Renal pelvis (tissue), 4 donors: ENCODE measurements around the gene SEC24A. TPM values are rescaled to one million over a fixed set of nuclear protein-coding genes. Genes with fewer than 3 reads are reported as not detected.
"Not testable (repeated sequence)": the region's sequence is repeated elsewhere in the genome, so short reads cannot be mapped to it uniquely, and the experiment has no call there.

Source experiments
- DNase-seq: peaks from one replicate; pipeline ENCODE4 v3.0.0-alpha.2; 2013
- polyA plus RNA-seq, 3 donors: library from polyadenylated mRNA; unstranded; fragments of 120-200 nt; gene quantifications; one replicate each; pipeline ENCODE4 v1.2.1, GENCODE V29; 2013; ENCODE audit not compliant: insufficient read length in 3 of 3

Gene SEC24A
- polyA plus RNA-seq, 3 donors: 19.4 to 21.8 (median 21.2) TPM

DNA sequence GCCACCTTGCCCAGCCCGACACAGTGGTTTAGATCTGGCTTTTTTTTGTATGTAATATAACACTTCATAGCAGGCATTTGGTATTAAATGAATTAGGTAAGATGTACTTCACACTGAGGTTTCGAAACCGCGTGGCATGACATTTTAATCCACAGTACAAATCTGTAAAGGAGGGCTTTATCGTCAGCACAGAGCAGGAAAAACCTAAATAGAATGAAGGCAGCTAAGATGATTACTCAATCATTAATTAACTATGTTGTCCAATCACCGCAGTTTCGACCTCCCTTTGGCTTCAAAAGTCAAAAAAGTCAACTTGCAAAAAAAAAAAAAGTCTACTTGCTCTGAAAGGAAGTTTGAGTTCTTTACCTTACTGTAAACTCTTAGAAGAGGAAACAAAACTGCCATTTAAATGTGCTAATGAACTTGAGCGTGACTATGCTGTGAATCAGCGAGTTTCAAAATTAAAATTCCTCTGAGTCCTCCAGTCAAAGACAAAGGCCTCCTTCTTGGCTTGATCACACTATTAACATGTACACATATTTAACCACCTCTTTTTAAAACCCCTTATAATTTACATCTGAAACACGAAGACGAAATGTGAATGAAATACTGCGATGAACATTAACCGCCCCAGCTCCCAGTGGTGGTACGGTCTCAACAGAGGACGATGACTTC, 698 bp upstream of the SEC24A start:
- DNase-seq: no peak

DNA sequence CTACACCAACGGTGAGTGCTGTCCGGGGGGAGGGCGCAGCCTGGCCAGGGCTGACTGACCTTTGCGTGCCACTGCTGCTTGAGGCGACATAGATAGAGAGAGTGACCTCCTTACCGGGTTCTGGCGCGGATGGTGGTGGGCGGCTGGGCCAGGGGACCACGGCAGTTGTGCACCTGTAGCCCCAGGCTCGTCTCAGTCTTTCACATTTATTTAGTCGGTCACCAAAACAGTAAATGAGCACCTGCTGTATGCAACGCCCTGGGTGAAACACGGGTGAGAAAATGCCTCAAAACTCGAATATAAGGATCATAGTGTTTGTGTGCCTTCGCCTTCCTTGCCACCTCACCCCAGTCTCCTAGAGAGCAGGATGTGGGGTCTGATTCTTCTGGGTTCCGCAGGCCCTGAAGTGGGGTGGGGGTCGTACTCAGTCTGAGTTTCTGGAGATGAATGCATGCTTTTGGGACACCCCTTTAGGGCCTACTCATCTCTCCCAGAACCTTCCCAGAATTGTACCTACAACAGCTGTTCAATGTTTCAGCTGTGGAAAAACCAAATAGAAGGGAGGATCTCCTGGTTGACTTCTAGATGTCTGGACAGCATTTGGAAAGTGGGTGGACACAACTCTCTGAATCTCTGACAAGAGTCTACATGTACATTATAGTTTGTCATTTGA, 714 bp downstream of the SEC24A start:
- no peak for DNase-seq

DNA sequence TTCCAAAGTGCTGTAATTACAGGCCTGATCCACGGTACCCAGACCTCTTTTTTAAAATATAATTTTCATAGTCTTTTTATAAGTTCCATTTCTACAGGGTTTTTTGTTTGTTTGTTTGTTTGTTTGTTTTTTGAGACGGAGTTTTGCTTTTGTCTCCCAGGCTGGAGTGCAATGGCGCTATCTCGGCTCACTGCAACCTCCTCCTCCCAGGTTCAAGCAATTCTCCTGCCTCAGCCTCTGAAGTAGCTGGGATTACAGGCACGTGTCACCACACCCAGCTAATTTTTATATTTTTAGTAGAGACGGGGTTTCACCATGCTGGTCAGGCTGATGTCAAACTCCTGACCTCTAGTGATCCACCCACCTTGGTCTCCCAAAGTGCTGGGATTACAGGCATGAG, 2.1 kb downstream of the SEC24A start:
- DNase-seq: not testable (repeated sequence)

DNA sequence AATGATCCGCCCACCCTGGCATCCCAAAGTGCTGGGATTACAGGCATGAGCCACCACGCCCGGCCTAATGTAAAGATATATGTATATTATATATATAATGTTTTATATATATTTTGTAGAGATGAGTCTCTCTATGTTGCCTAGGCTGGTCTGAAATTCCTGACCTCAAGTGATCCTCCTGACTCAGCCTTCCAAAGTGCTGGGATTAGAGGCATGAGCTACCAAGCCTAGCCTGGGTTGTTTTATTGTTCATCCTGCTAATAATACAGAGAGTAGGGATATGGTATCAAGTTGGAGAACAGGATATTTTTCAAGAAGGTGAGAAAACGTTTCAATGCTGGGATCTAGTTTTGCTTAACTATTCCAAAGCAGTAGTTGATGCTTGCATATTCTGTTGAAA, 2.9 kb downstream of the SEC24A start:
- no peak for DNase-seq

DNA sequence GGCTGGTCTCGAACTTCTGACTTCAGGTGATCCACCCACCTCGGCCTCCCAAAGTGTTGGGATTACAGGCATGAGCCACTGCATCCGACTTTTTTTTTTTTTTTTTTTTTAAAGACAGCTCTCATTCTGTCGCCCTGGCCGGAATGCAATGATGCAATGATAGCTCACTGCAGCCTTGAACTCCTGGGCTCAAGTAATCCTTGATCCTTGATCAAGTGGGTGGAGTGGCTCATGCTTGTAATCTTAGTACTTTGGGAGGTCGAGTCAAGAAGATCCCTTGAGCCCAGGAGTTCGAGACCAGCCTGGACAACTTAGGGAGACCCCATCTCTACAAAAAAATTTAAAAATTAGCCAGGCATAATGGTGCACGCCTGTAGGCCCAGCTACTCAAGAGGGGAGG, 8.1 kb downstream of the SEC24A start:
- DNase-seq: no peak

DNA sequence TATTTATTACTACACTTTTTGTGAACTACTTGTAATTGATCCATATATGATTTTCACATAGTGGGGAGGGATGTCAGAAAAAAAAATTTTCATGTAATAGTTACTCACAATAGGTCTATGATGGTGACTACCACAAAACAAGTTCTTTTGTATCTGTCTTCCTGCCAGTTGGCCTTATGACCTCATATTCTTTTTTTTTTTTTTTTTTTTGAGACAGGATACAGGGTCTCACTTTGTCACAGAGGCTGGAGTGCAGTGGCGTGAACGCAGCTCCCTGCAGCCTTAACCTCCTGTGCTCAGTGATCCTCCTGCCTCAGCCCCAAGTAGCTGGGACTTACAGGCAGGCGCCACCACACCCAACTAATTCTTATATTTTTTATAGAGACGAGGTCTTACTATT, 10.9 kb downstream of the SEC24A start:
- no peak for DNase-seq

- DNase-seq: no peak
Observed at GRCh38 chr5:134659922-134660321, 11.3 kb downstream of the SEC24A start.

GRCh38 chr5:134662971-134663370, 14.4 kb downstream of the SEC24A start:
- no peak for DNase-seq

DNA sequence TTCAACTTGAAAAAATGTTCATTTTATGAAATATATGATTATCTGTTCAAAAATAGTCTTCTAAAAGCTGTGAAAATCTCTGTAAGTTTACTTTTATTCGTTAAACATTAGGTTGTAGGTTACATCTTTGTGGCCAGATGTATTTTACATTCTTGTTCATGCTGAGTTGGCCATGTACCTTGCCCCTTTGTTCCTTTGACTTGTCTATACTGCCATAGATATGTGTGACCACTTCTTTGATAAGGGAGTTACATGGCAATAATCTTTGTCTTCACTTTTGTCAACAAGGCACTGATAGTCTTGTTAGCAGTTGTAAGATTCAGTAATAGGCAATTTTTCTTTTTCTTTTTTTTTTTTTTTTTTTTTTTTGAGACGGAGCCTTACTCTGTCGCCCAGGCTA, 15.9 kb downstream of the SEC24A start:
- DNase-seq: no peak

DNA sequence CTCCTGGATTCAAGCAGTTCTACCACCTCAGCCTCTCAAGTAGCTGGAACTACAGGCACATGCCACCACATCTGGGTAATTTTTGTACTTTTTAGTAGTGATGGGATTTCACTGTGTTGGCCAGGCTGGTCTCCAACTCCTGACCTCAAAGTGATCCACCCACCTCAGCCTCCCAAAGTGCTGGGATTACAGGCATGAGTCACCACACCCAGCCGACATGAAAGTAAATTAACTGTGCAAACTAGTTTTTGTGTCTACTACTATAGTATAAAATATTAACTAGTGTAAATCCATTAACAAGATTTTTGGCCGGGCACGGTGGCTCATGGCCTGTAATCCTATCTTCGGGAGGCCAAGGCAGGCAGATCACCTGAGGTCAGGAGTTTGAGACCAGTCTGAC, 25.0 kb downstream of the SEC24A start:
- not testable (repeated sequence) for DNase-seq

GRCh38 chr5:134677357-134677756, 28.8 kb downstream of the SEC24A start:
- DNase-seq: not testable (repeated sequence)

GRCh38 chr5:134690144-134690543, 41.6 kb downstream of the SEC24A start:
- DNase-seq: not testable (repeated sequence)

GRCh38 chr5:134692722-134693121, 44.1 kb downstream of the SEC24A start:
- DNase-seq: no peak

- no peak for DNase-seq
Observed at GRCh38 chr5:134708301-134708700, 59.7 kb downstream of the SEC24A start.

GRCh38 chr5:134714120-134714519, 65.5 kb downstream of the SEC24A start:
- DNase-seq: no peak

DNA sequence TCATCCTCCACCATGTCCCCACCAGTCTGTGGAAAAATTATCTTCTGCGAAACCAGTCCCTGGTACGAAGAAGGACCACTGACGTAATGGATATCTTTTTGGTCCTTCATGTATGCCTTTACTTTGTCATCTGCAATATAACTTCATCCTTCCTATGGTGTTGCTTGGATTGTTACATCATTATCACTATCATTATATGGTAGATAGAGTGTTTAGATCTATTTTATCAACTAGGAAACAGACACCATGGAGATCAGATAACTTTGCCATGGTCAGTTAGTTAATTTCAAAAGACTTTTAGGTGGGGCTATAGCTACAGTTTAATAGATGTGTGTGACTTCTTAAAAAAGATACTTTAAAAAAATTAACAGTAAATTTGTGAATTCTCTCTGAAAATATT, 66.0 kb downstream of the SEC24A start:
- DNase-seq: no peak

DNA sequence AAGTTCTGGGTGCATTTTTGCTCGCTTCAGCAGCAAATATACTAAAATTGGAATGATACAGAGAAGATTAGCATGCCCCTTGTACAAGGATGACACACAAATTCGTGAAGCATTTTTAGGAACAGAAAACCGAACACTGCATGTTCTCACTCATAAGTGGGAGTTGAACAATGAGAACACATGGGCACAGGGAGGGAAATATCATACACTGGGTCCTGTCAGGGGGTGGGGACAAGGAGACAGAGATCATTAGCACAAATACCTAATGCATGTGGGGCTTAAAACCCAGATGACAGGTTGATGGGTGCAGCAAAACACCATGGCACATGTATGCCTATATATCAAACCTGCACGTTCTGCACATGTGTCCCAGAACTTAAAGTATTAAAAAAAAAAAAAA, 66.9 kb downstream of the SEC24A start:
- DNase-seq: not testable (repeated sequence)

DNA sequence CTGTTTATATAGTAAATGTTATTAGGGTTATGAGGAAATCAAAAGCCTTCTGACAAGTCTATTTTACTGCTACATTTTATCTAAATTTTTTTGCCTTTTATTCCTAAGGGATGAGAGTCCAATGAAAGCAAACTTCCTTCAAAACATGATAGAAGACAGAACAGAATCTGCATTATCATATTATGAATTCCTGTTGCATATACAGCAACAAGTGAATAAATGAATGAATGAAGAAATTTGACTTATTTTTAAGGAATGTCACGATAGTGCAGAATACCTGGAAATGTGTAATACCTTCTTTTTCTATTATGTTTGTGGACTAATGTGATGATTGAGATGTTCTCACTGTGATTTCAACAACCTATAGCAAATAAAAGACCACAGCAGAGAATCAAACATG, 76.3 kb downstream of the SEC24A start:
- DNase-seq: no peak

DNA sequence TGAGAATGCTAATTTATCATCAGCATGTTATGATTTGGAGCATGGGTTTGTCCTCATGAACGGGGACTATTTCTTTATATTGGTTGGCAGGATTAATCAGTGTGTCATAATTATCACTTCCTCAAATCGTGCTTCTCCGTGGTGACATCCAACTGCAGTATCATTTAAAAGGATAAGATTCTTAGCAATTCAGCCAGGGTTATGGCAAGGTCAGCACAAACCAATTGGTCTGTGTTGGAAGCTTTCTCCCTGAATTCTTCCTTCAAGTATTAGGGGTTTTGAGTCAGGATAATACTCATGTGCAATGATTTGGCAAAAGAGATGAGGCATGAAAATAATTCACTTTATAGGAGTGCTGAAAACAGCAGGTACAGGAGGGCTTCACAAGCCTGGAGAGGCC, 84.2 kb downstream of the SEC24A start:
- no peak for DNase-seq

DNA sequence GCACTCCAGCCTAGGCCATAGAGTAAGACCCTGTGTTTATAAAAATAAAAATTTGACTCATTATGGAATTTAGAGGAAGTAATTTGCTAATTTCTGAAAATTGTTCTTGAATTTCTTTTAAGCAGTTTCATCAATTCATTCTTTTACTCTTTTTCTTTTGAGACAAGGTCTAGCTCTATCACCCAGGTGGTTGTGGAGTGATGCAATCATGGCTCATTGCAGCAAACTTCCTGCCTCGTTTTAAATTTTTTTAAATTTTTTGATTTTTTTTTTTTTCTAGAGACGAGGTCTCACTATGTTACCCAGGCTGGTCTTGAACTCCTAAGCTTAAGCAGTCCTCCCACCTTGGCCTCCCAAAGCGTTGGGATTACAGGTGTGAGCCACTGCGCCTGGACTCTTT, 86.7 kb downstream of the SEC24A start:
- DNase-seq: no peak

DNA sequence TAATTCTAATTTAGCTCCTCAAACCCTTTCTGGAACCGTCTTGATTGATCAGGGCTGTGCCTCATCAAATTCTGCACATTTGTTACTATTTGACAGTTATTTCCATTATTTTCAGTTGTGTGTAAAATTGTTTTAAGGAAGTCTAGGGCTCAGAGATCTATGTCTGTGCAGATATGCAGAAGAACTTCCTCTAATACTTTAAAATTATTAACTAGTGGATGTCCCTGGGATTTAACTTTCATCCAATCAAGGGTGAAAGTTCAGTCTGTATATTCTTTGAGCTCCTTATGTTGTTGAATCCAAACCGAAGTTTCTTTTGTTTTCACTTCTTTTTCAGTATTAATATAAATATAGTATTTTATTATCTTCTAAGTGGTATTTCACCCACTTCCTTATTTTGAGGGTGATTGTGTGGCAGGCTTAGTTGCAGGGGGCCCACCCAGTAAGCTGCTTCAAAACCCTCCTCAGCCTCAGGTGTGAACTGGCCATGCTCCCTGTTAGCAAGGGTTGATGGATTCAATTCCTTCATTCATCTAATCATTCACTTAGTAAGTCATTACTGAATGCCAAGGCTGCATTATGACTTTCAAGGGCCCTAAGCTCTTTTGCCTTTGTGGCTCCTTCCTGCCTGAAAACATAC, 87.7 kb downstream of the SEC24A start:
- no peak for DNase-seq

GRCh38 chr5:134738133-134738962, 89.8 kb downstream of the SEC24A start, which contains the start of gene CAMLG:
Gene CAMLG (plus strand): TSS chr5:134738548. CDS start chr5:134738621, 73 bp downstream.
- DNase-seq: peak; percentile 98
